GM12801 (cell line): ENCODE data around the gene CNPY3.

Source experiments
- CTCF ChIP-seq: IDR thresholded peaks from one replicate; pipeline ENCODE4 v1.5.1; 2011; ENCODE audit warnings: control low read depth; ENCODE audit not compliant: insufficient read length; ENCODE audit errors: extremely low read depth

The CNPY3 gene

GRCh38 chr6:42942444-42942843 is 13.2 kb downstream of the CNPY3 start:
- no peak for TF ChIP-seq CTCF

DNA sequence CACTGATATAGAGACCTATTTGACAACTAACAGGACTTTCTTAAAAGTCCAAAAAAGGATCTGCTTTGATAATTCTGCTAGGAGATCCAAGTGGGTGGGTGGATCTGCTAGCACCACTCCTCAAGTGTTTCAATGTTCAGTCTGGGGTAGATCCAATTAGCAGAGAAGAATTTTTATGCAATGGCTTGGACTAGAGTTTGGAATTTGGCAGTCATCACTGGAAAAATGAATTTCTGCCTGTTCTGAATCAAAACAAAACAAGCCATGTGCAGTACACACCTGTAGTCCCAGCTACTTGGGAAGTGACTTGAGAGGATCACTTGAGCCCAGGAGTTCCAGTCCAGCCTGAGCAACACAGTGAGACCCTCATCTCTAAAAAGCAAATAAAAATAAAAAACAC is 18.7 kb downstream of the CNPY3 start:
- no peak for TF ChIP-seq CTCF

- TF ChIP-seq CTCF = no peak
These were observed 23.1 kb downstream of the CNPY3 start for GRCh38 chr6:42952389-42952788.

GRCh38 chr6:42958125-42958524 is 28.8 kb downstream of the CNPY3 start:
- TF ChIP-seq CTCF = no peak

- TF ChIP-seq CTCF = no peak
These were observed 30.6 kb downstream of the CNPY3 start for GRCh38 chr6:42959917-42960242.

GRCh38 chr6:42960243-42961019 is 31.2 kb downstream of the CNPY3 start, which contains the start of gene GNMT:
GNMT (plus strand) TSS chr6:42960754; CDS start chr6:42960768, 14 bp downstream.
- TF ChIP-seq CTCF = no peak

DNA sequence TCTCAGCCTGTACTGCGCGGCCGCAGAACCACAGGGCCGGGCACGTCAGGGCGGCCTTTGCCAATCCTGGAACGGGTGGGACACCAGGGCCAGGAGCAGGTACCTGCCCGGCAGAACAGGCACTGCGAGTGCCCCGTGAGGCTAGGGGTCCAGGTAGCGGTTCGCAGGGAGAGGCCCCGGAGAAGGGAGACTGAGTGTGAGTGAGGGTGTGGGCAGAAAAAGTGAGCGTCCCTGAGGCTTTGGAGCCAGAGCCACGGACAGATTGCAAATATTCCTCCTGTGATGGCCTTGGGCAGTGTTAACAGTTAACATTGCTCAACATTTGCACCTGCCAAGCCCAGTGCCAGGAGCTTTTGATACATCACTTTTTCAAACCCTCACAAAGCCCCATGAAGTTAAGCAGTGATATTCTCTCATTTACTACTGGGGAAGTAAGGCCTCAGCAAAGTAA is 31.8 kb downstream of the CNPY3 start:
- no peak for TF ChIP-seq CTCF
